Lung (tissue), 12 donors: Measurements from ENCODE around the gene SNX19. TPM values are rescaled to one million over a fixed set of nuclear protein-coding genes. Genes with fewer than 3 reads are reported as not detected.

ENCODE experiments used
- ATAC-seq: fragments of 200-7000 bp; cut with Tn5 transposase; one replicate; pipeline ENCODE4 v1.9.1; 2020; ENCODE audit warnings: moderate number of reproducible peaks; ENCODE audit not compliant: insufficient read depth, low FRiP score
- DNase-seq, 3 donors: peaks; one replicate each; pipeline ENCODE4 v3.0.0-alpha.2; 2013 to 2017
- H3K27ac ChIP-seq, 2 donors: one replicate each; pipeline ENCODE4 v1.5.1; 2013; ENCODE audit warnings: mild to moderate bottlenecking in 2 of 2, moderate library complexity in 2 of 2, control low read depth in 1 of 2, inconsistent platforms in 1 of 2, low read depth in 1 of 2, low read length in 1 of 2
- H3K27me3 ChIP-seq, 3 donors: one replicate each; pipeline ENCODE4 v1.5.1; 2013; ENCODE audit warnings: low read length in 2 of 3; ENCODE audit not compliant: control insufficient read depth in 3 of 3, insufficient read depth in 3 of 3
- H3K36me3 ChIP-seq, 4 donors: one replicate each; pipeline ENCODE4 v1.5.1; 2013; ENCODE audit warnings: low read length in 4 of 4, mild to moderate bottlenecking in 1 of 4, moderate library complexity in 1 of 4; ENCODE audit not compliant: control insufficient read depth in 4 of 4, insufficient read depth in 4 of 4
- H3K4me1 ChIP-seq, 5 donors: one replicate each; pipeline ENCODE4 v1.5.1; 2013; ENCODE audit warnings: low read length in 5 of 5, mild to moderate bottlenecking in 2 of 5, moderate library complexity in 1 of 5; ENCODE audit not compliant: control insufficient read depth in 5 of 5, insufficient read depth in 5 of 5
- H3K4me3 ChIP-seq: one replicate; pipeline ENCODE4 v1.5.1; 2013; ENCODE audit warnings: mild to moderate bottlenecking, control low read depth, moderate library complexity
- H3K9ac ChIP-seq, 2 donors: one replicate each; pipeline ENCODE4 v1.5.1; 2013; ENCODE audit warnings: low read length in 2 of 2, control low read depth in 1 of 2; ENCODE audit not compliant: insufficient read depth in 1 of 2
- H3K9me3 ChIP-seq, 4 donors: one replicate each; pipeline ENCODE4 v1.5.1; 2013; ENCODE audit warnings: low read length in 3 of 4, mild to moderate bottlenecking in 1 of 4, moderate library complexity in 1 of 4; ENCODE audit not compliant: control insufficient read depth in 4 of 4, insufficient read depth in 3 of 4
- WGBS, 2 donors: extraction: QIAGEN DNeasy Blood & Tissue Kit; methylation state at CpG; one replicate each; pipeline ENCODE4 v1.1.7; 2013; 5-methylcytosine and 5-hydroxymethylcytosine counted together
- polyA plus RNA-seq, 2 donors: library from polyadenylated mRNA; stranded (reverse); fragments of 200-250 nt; gene quantifications; one replicate each; pipeline ENCODE4 v1.2.1, GENCODE V29; 2013
- total RNA-seq, 2 donors: library from RNA; depleted of rRNA in 1 of 2; stranded (reverse); fragments of >200 nt in 1 of 2; gene quantifications; one replicate each; pipeline ENCODE4 v1.2.1, GENCODE V29; 2014 to 2021
- TF ChIP-seq, protein P1 (sequence below): IDR thresholded peaks from 2 replicates; pipeline ENCODE4 v1.5.1; 2012; ENCODE audit warnings: mild to moderate bottlenecking; ENCODE audit errors: control extremely low read depth, extremely low read depth
- donor health status: control.
- donor health status: control.
- donor health status: Bipolar disorder and iron deficiency.
- donor health status: healthy.
- donor health status: DM: yes; HTN: yes; CAD: no.

SNX19 gene
- total and polyA plus RNA-seq, 4 donors, result 13.9 to 64.3 (median 42.6) TPM

DNA sequence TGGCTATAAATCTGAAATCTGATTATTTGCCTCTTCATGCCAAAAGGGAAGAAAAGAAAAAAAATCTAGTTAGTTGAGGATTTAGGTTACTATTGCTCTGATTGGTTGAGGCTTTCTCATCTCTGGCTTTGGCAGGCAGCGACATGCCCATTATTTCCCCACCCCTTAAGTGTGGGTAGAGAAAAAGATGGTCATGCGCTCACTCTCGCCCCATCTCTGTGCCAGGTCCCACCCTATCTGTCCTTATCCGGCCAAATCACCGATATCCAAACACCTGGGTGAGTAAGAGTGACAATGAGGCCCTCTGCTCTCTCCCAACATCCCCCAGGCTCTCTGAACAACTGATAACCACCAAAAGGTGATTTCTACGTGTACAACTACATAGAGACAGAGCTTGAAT, 31.2 kb upstream of the SNX19 start:
- ATAC-seq (no peak), DNase-seq (no peak)
- no peak overlapping the region for H3K27ac ChIP-seq
- TF ChIP-seq, protein P1, sequence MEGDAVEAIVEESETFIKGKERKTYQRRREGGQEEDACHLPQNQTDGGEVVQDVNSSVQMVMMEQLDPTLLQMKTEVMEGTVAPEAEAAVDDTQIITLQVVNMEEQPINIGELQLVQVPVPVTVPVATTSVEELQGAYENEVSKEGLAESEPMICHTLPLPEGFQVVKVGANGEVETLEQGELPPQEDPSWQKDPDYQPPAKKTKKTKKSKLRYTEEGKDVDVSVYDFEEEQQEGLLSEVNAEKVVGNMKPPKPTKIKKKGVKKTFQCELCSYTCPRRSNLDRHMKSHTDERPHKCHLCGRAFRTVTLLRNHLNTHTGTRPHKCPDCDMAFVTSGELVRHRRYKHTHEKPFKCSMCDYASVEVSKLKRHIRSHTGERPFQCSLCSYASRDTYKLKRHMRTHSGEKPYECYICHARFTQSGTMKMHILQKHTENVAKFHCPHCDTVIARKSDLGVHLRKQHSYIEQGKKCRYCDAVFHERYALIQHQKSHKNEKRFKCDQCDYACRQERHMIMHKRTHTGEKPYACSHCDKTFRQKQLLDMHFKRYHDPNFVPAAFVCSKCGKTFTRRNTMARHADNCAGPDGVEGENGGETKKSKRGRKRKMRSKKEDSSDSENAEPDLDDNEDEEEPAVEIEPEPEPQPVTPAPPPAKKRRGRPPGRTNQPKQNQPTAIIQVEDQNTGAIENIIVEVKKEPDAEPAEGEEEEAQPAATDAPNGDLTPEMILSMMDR, result no peak
- no peaks in the 10 kb centered on the region for H3K9me3 ChIP-seq
- H3K36me3 ChIP-seq, result no peaks in the 10 kb centered on the region
- H3K4me1 ChIP-seq, result peaks cover 0 to 8% (median 0%) of the 10 kb centered on the region in 5 donors
- H3K27me3 ChIP-seq, result peaks cover 2 to 8% (median 5%) of the 10 kb centered on the region in 3 donors
- no peak overlapping the region for H3K4me3 ChIP-seq
- 79 to 80% methylated on average over 6 of the region's 6 CpGs for WGBS, 2 donors
- no peak overlapping the region for H3K9ac ChIP-seq

DNA sequence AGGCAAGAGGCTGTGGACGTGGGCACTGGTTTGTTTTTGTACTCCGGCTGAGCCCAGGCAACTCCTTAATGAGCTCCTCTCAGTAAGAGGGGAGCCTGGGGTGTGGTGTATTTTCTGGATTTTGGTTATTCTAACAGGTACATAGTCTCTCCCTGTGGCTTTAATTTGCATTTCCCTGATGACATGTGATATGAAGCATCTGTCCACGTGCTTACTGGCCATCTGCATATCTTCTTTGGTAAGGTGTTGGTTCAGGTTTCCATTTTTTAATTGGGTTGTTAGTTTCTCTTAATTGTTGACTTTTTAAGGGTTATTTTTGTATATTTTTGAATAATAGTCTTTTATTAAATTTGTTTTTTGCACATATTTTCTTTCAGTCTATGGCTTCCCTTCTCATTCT, 30.8 kb upstream of the SNX19 start:
- no peak overlapping the region for H3K27ac ChIP-seq
- no peaks in the 10 kb centered on the region for H3K36me3 ChIP-seq
- ATAC-seq, result no peak
- peaks cover 0 to 8% (median 0%) of the 10 kb centered on the region in 5 donors for H3K4me1 ChIP-seq
- 68 to 77% methylated on average over 3 of the region's 3 CpGs for WGBS, 2 donors
- peaks cover 2 to 8% (median 5%) of the 10 kb centered on the region in 3 donors for H3K27me3 ChIP-seq
- TF ChIP-seq, protein P1, result no peak
- no peaks in the 10 kb centered on the region for H3K9me3 ChIP-seq
- H3K9ac ChIP-seq, result no peak overlapping the region
- H3K4me3 ChIP-seq, result no peak overlapping the region
- no peak for DNase-seq

DNA sequence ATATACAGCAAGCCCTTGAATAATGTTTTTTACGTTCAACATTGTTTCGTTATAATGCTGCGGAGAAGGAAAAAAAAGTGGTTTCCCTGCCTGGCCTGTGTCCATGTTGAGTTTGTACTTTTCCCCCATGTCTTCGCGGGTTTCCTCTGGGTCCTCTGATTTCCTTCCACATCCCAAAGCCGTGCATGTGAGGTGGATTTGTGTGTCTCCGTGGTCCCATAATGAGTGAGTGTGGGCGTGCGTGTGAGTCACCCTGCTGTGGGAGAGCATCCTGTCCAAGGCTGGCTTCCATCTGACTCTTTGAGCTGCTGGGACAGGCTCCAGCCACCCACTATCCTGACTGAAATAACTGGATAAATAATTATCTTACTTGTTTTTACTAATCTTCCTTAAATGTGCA, 29.6 kb upstream of the SNX19 start:
- no peaks in the 10 kb centered on the region for H3K36me3 ChIP-seq
- H3K27ac ChIP-seq, result no peak overlapping the region
- DNase-seq, result no peak
- H3K27me3 ChIP-seq, result peaks cover 2 to 8% (median 5%) of the 10 kb centered on the region in 3 donors
- TF ChIP-seq, protein P1, result no peak
- H3K9me3 ChIP-seq, result no peaks in the 10 kb centered on the region
- no peak overlapping the region for H3K4me3 ChIP-seq
- H3K4me1 ChIP-seq, result peaks cover 0 to 8% (median 0%) of the 10 kb centered on the region in 5 donors
- H3K9ac ChIP-seq, result no peak overlapping the region
- WGBS, 2 donors, result 76 to 84% methylated on average over 9 of the region's 9 CpGs
- no peak for ATAC-seq

DNA sequence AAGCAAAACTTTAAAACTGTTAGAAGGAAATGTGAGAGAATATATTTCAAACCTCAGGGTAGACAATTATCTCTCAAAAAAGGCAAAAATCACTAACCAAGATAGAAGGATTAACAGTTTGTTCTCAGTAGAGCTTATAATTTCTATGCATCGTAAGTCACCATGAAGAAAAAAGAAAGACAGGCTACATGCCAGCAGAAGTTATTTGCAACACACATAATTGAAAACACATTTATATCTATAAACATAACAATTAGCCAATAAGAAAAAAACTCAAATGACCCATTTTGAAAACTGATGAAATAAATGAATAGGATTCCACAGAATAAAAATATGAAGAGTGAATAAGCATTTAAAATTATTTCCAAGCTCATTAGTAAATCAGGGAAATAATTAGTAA, 24.4 kb upstream of the SNX19 start:
- Histone ChIP-seq H3K4me1 (peaks cover 0 to 5% (median 0%) of the 10 kb centered on the region in 5 donors), H3K9ac (no peak overlapping the region), H3K4me3 (no peak overlapping the region), H3K9me3 (no peaks in the 10 kb centered on the region), H3K27ac (no peak overlapping the region), H3K27me3 (peaks cover 0 to 16% (median 0%) of the 10 kb centered on the region in 3 donors), H3K36me3 (no peaks in the 10 kb centered on the region)
- 69 to 90% methylated on average over 1 of the region's 1 CpG for WGBS, 2 donors
- ATAC-seq (no peak), DNase-seq (peak in 1 of 3 donors; percentile 22)
- TF ChIP-seq, protein P1, result no peak
